Measurements from ENCODE around the gene FOXP1.

DNA sequence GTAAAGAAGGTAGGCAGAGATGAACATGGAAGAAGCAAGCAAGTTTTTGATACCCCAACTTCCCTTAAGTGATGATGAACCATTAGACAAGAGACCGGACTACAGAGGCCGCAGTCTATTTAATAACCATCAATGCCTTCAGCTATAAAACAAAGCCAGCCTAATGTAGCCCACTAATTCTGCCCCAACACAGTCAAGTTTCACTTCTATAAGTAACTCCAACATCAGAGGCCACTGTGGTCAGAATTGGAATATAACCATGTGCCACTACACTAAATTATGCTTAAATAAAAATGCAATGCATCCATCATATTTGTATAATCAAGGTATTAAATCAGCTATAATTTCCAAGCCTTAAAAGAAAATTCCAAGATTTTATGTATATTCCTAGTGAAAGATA is 234.7 kb downstream of the FOXP1 start:
- TF ChIP-seq, protein P1, sequence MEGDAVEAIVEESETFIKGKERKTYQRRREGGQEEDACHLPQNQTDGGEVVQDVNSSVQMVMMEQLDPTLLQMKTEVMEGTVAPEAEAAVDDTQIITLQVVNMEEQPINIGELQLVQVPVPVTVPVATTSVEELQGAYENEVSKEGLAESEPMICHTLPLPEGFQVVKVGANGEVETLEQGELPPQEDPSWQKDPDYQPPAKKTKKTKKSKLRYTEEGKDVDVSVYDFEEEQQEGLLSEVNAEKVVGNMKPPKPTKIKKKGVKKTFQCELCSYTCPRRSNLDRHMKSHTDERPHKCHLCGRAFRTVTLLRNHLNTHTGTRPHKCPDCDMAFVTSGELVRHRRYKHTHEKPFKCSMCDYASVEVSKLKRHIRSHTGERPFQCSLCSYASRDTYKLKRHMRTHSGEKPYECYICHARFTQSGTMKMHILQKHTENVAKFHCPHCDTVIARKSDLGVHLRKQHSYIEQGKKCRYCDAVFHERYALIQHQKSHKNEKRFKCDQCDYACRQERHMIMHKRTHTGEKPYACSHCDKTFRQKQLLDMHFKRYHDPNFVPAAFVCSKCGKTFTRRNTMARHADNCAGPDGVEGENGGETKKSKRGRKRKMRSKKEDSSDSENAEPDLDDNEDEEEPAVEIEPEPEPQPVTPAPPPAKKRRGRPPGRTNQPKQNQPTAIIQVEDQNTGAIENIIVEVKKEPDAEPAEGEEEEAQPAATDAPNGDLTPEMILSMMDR (IDR thresholded peaks at IDR 0.05): no peak
- TF ChIP-seq POLR2A (IDR thresholded peaks at IDR 0.05): no peak
